ENCODE measurements around the gene CLIP1. TPM values are rescaled to one million over a fixed set of nuclear protein-coding genes. Genes with fewer than 3 reads are reported as not detected.

CLIP1 gene
- total RNA-seq, 1 donor, result 103 TPM

- TF ChIP-seq CTCF (IDR thresholded peaks at IDR 0.05; ENCODE audit: extremely low read depth, low read depth, low read length), result no peak
- no peak overlapping the region for H3K27ac ChIP-seq (ENCODE audit: low read depth, low read length)
- peaks cover 9% of the 10 kb centered on the region for H3K36me3 ChIP-seq (ENCODE audit: insufficient read depth, low read length)
Measured at GRCh38 chr12:122244565-122245371, 177.7 kb downstream of the CLIP1 start.

DNA sequence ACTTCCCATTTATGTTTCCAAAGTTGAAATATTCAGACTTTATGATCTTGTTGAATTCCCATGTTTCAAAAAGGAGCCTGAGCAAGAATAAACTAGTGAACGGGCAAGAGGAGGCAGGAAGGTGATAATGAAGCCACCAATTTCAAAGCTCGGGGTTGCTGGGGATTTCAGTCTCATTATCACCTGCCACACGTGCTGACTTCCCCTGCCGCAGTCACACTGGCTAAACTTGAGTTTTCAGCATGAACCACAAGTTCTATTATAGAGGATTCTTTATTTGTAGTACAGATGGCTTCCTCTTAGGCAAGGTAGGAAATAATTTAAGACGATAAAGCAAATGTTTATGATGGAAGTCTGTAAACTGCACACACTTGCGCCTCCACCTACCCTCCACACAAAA is 178.5 kb downstream of the CLIP1 start:
- H3K4me1 ChIP-seq (ENCODE audit: insufficient read depth, low read length), result no peaks in the 10 kb centered on the region
- TF ChIP-seq CTCF (IDR thresholded peaks at IDR 0.05; ENCODE audit: extremely low read depth, low read depth, low read length), result no peak
- H3K4me2 ChIP-seq (ENCODE audit: insufficient read depth, low read length), result no peak overlapping the region
- H4K20me1 ChIP-seq (ENCODE audit: insufficient read depth, low read length), result no peaks in the 10 kb centered on the region
- H3K27ac ChIP-seq (ENCODE audit: low read depth, low read length), result no peak overlapping the region
- no peaks in the 10 kb centered on the region for H3K9me3 ChIP-seq (ENCODE audit: low read depth, low read length)
- DNase-seq (ENCODE audit: insufficient read length, low spot score, missing footprints), result no peak
- H3K79me2 ChIP-seq (ENCODE audit: insufficient read depth, low read length), result no peaks in the 10 kb centered on the region
- H3K27me3 ChIP-seq (ENCODE audit: insufficient read depth, low read length), result no peaks in the 10 kb centered on the region
- H2AFZ ChIP-seq (ENCODE audit: low read length), result no peak overlapping the region
- no peak overlapping the region for H3K4me3 ChIP-seq (ENCODE audit: insufficient read depth, low read length)
- peaks cover 9% of the 10 kb centered on the region for H3K36me3 ChIP-seq (ENCODE audit: insufficient read depth, low read length)

More at GRCh38 chr12:122244565-122245371, 177.7 kb downstream of the CLIP1 start:
- Histone ChIP-seq H3K9me3 (ENCODE audit: low read depth, low read length) (no peaks in the 10 kb centered on the region), H3K27me3 (ENCODE audit: insufficient read depth, low read length) (no peaks in the 10 kb centered on the region), H3K79me2 (ENCODE audit: insufficient read depth, low read length) (no peaks in the 10 kb centered on the region), H3K4me1 (ENCODE audit: insufficient read depth, low read length) (no peaks in the 10 kb centered on the region), H3K4me3 (ENCODE audit: insufficient read depth, low read length) (no peak overlapping the region), H2AFZ (ENCODE audit: low read length) (no peak overlapping the region), H3K4me2 (ENCODE audit: insufficient read depth, low read length) (no peak overlapping the region), H4K20me1 (ENCODE audit: insufficient read depth, low read length) (no peaks in the 10 kb centered on the region)
- DNase-seq (ENCODE audit: insufficient read length, low spot score, missing footprints), result peak; percentile 75

GRCh38 chr12:122238861-122239260 is 183.6 kb downstream of the CLIP1 start:
- H3K4me3 ChIP-seq (ENCODE audit: insufficient read depth, low read length), result no peak overlapping the region
- H3K9me3 ChIP-seq (ENCODE audit: low read depth, low read length), result no peaks in the 10 kb centered on the region
- TF ChIP-seq CTCF (IDR thresholded peaks at IDR 0.05; ENCODE audit: extremely low read depth, low read depth, low read length), result no peak
- DNase-seq (ENCODE audit: insufficient read length, low spot score, missing footprints), result no peak
- H2AFZ ChIP-seq (ENCODE audit: low read length), result no peak overlapping the region
- no peak overlapping the region for H3K27ac ChIP-seq (ENCODE audit: low read depth, low read length)
- H3K27me3 ChIP-seq (ENCODE audit: insufficient read depth, low read length), result no peaks in the 10 kb centered on the region
- no peaks in the 10 kb centered on the region for H4K20me1 ChIP-seq (ENCODE audit: insufficient read depth, low read length)
- no peaks in the 10 kb centered on the region for H3K4me1 ChIP-seq (ENCODE audit: insufficient read depth, low read length)
- H3K36me3 ChIP-seq (ENCODE audit: insufficient read depth, low read length), result peaks cover 19% of the 10 kb centered on the region
- no peak overlapping the region for H3K4me2 ChIP-seq (ENCODE audit: insufficient read depth, low read length)
- no peaks in the 10 kb centered on the region for H3K79me2 ChIP-seq (ENCODE audit: insufficient read depth, low read length)

DNA sequence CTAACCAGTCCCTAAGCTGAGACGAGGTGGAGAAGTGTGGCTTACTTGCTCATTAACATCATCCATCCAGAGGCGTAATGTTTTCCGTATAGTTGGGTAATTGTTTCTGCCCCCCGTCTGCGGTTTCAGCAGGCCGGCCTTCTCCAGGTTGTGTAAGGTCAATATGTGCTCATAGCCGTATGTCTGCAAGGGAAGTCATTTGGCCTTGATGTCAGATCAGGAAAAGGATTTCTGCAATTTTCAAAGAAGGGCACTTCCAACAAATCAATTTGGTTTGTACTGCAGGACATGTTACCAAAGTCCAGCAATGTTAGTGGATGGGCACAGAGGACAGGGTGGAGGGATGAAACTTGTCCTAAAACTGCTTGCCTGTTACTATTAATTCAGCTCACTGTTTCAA is 186.7 kb downstream of the CLIP1 start:
- no peak for TF ChIP-seq CTCF (IDR thresholded peaks at IDR 0.05; ENCODE audit: extremely low read depth, low read depth, low read length)
- DNase-seq (ENCODE audit: insufficient read length, low spot score, missing footprints), result no peak
- Histone ChIP-seq H3K27me3 (ENCODE audit: insufficient read depth, low read length) (no peaks in the 10 kb centered on the region), H3K27ac (ENCODE audit: low read depth, low read length) (no peak overlapping the region), H3K4me1 (ENCODE audit: insufficient read depth, low read length) (no peaks in the 10 kb centered on the region), H3K4me2 (ENCODE audit: insufficient read depth, low read length) (no peak overlapping the region), H3K79me2 (ENCODE audit: insufficient read depth, low read length) (no peaks in the 10 kb centered on the region), H3K4me3 (ENCODE audit: insufficient read depth, low read length) (no peak overlapping the region), H3K36me3 (ENCODE audit: insufficient read depth, low read length) (peaks cover 32% of the 10 kb centered on the region), H4K20me1 (ENCODE audit: insufficient read depth, low read length) (no peaks in the 10 kb centered on the region), H2AFZ (ENCODE audit: low read length) (no peak overlapping the region), H3K9me3 (ENCODE audit: low read depth, low read length) (no peaks in the 10 kb centered on the region)

Measured in osteoblast (primary cell).